Nephron (organoid): ENCODE measurements around the gene ZCCHC3.
A peak's percentile ranks its signal among the peaks of the same experiment; 100 is the strongest.

Experiments
- H3K27ac Mint-ChIP-seq, 3 experiments: 2 replicates each; pipeline ENCODE4 v1.8.0; 2020; ENCODE audit warnings: mixed read lengths in 3 of 3, mild to moderate bottlenecking in 2 of 3, moderate library complexity in 1 of 3
- H3K27me3 Mint-ChIP-seq: 2 replicates; pipeline ENCODE4 v1.8.0; 2021; ENCODE audit warnings: low read depth, mild to moderate bottlenecking, moderate library complexity, mixed read lengths
- H3K36me3 Mint-ChIP-seq: 2 replicates; pipeline ENCODE4 v1.8.0; 2020; ENCODE audit warnings: low read depth, mixed read lengths
- H3K4me1 Mint-ChIP-seq: 2 replicates; pipeline ENCODE4 v1.8.0; 2020; ENCODE audit warnings: mixed read lengths
- H3K4me3 Mint-ChIP-seq, 3 experiments: 2 replicates each; pipeline ENCODE4 v1.8.0; 2020; ENCODE audit warnings: mild to moderate bottlenecking in 3 of 3, mixed read lengths in 3 of 3, moderate library complexity in 2 of 3
- H3K9me3 Mint-ChIP-seq: 2 replicates; pipeline ENCODE4 v1.8.0; 2020; ENCODE audit warnings: mixed read lengths
- CTCF ChIP-seq, 3 experiments: fragments of 200-600 bp; sonication (generic); IDR thresholded peaks; one replicate each; pipeline ENCODE4 v1.5.0; 2021; ENCODE audit warnings: antibody characterized with exemption in 3 of 3; ENCODE audit not compliant: unreplicated experiment in 3 of 3

Gene ZCCHC3

GRCh38 chr20:327186-328026 is 30.0 kb downstream of the ZCCHC3 start:
- peak overlapping the region; percentile 89 to 96 (median 95) for H3K4me3 Mint-ChIP-seq
- no peaks in the 10 kb centered on the region for H3K27me3 Mint-ChIP-seq
- H3K27ac Mint-ChIP-seq: peak overlapping the region; percentile 43 to 94 (median 85)
- H3K4me1 Mint-ChIP-seq: peaks cover 39% of the 10 kb centered on the region
- TF ChIP-seq CTCF (IDR thresholded peaks at IDR 0.05; ENCODE audit: unreplicated experiment in 3 of 3): no peak
- H3K9me3 Mint-ChIP-seq: no peaks in the 10 kb centered on the region
- peaks cover 26% of the 10 kb centered on the region for H3K36me3 Mint-ChIP-seq

DNA sequence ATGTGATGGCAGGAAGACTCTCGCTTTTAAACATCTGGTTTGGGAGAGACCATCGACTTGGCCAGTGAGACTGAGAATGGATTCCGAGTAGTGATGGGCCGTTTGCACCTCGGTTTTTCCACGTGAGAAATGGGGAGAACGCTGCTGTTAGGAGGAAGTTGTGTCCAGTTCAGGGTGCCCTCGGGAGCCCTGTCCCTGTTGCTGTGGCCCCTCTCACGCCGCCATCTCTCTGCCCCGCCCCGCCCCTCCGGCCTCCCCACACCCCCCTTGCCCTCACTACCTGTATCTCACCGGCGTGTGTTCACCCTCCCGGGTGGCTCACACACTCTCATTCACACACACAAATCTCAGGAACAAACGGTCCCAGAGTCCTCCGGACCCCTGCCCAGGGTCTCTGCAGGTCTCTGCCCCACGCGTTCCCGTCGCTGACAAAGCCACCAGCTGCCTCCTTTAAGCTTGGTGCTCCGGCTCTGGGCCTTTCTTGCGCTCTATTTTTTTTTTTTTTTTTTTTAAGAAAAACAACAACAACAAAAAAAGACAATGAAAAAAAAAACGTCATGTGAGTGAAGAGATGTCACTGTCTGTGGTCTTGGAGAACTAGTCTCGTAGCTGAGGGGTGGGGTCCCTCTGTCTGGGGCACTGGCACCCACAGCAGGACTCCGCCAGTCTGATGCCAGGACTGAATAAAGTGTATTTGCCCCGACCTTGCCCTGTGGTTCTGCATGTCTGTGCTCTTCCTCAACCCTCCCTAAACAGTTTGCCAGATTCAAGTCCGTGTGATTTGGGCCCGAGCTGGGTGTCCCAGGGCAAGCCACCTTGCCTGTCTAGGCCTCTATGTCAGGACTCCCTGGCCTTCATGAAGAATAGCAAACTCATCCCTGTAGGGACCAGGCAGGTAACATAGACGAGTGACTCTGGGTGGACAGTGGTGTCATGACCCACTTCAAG is 30.9 kb downstream of the ZCCHC3 start:
- peaks cover 28% of the 10 kb centered on the region for H3K36me3 Mint-ChIP-seq

DNA sequence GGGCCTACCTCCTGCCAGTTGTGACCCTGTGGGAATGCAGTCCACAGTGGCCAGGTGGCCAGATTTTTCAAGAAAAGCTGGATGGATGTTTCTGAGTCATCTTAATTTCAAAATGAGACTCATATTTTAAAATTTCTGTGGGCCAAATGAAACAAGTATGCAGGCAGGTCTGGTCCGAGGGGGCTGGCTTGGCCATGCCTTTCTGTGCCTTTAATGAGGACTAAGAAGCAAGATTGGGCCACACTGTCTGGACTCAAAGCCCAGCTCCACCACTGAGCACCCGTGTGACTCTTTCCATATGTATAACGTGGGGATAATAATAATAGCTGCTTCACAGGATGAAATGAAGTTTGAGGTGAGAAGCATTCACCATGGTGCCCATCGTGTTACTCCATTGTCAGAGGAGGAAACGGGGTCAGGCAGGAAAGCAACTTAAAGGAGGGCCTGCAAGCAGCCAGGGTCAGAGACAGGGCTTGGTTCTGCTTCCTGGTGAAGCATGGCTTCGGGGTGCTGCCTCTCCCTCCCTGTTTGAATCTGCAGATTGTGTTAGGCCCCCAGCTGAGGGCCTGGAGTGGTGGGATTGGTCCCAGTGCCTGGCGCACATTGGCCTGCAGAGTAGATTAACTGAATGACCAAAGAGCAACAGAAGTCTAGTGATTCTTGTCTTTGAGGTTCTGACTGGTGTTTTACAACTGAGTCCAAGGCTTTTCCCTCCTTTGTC is 31.8 kb downstream of the ZCCHC3 start:
- peak overlapping the region; percentile 89 to 96 (median 95) for H3K4me3 Mint-ChIP-seq

More for the DNA sequence above, 30.9 kb downstream of the ZCCHC3 start:
- TF ChIP-seq CTCF (IDR thresholded peaks at IDR 0.05; ENCODE audit: unreplicated experiment in 3 of 3): no peak
- Mint-ChIP-seq H3K27ac (peak overlapping the region; percentile 43 to 94 (median 85)), H3K4me1 (peaks cover 39% of the 10 kb centered on the region), H3K4me3 (peak overlapping the region; percentile 89 to 96 (median 95)), H3K27me3 (no peaks in the 10 kb centered on the region), H3K9me3 (no peaks in the 10 kb centered on the region)

DNA sequence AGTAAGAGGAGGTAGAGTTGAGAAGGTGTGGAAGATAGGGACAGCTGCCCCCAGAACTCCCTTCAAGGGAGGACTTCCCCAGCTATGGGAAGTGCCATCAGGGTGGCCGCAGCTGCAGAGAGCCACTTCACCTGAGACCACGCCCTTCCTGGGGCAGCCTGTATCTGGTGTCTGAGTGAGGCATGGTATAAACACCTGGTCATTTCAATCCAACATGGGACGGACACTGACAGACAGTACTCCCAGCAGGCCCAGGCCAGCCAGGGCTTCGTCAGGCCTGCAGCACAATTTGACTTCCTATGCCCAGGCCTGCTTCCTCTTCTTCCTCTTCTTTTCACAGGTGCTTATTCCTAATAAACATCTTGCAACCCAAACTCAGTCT is 32.5 kb downstream of the ZCCHC3 start:
- peaks cover 35% of the 10 kb centered on the region for H3K36me3 Mint-ChIP-seq
- H3K4me3 Mint-ChIP-seq: peak overlapping the region; percentile 89 to 96 (median 95)
- H3K27ac Mint-ChIP-seq: peak overlapping the region; percentile 59 to 94 (median 88)
- no peak for TF ChIP-seq CTCF (IDR thresholded peaks at IDR 0.05; ENCODE audit: unreplicated experiment in 3 of 3)
- H3K27me3 Mint-ChIP-seq: no peaks in the 10 kb centered on the region
- no peaks in the 10 kb centered on the region for H3K9me3 Mint-ChIP-seq
- peaks cover 41% of the 10 kb centered on the region for H3K4me1 Mint-ChIP-seq

More for the DNA sequence above, 31.8 kb downstream of the ZCCHC3 start:
- Mint-ChIP-seq H3K9me3 (no peaks in the 10 kb centered on the region), H3K27me3 (no peaks in the 10 kb centered on the region), H3K4me1 (peaks cover 37% of the 10 kb centered on the region), H3K27ac (peak overlapping the region; percentile 40 to 94 (median 43)), H3K36me3 (peaks cover 30% of the 10 kb centered on the region)
- no peak for TF ChIP-seq CTCF (IDR thresholded peaks at IDR 0.05; ENCODE audit: unreplicated experiment in 3 of 3)

- H3K4me1 Mint-ChIP-seq: peaks cover 41% of the 10 kb centered on the region
These were observed 33.1 kb downstream of the ZCCHC3 start for GRCh38 chr20:330233-331149.

More at GRCh38 chr20:330233-331149, 33.1 kb downstream of the ZCCHC3 start:
- H3K9me3 Mint-ChIP-seq: no peaks in the 10 kb centered on the region
- peak overlapping the region; percentile 59 to 94 (median 88) for H3K27ac Mint-ChIP-seq
- peaks cover 39% of the 10 kb centered on the region for H3K36me3 Mint-ChIP-seq
- no peaks in the 10 kb centered on the region for H3K27me3 Mint-ChIP-seq
- H3K4me3 Mint-ChIP-seq: peak overlapping the region; percentile 75 to 95 (median 83)
- peak; percentile 82 to 87 (median 84) for TF ChIP-seq CTCF (IDR thresholded peaks at IDR 0.05; ENCODE audit: unreplicated experiment in 3 of 3)
